GM21576 (cell line): ENCODE results near the gene TAB3.

Source experiments
- ATAC-seq: cut with Tn5 transposase; IDR thresholded peaks from one replicate; pipeline ENCODE4 v1.9.1; 2021; ENCODE audit warnings: mild to moderate bottlenecking, moderate library complexity; ENCODE audit not compliant: unreplicated experiment

TAB3 gene

DNA sequence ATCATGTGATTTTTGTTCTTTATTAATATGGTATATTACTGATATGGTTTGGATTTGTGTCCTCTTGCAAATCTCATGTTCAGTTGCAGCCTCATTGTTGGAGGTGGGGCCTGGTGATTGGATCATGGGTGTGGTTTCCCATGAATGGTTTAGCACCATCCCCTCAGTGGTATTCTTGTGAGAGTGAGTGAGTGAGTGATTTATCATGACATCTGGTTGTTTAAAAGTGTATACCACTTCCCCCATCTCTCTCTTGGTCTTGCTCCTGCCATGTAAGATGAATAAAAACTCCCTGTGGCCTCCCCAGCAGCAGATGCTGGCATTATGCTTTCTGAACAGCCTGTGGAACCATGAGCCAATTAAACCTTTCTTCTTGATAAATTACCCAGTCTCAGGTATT lies 111.5 kb downstream of the TAB3 start:
- ATAC-seq, result no peak
